GM12878 (cell line): Measurements from ENCODE around the gene FAM186B. TPM values are rescaled to one million over a fixed set of nuclear protein-coding genes. Genes with fewer than 3 reads are reported as not detected.

Experiments
- ATAC-seq: fragments of 200-7000 bp; cut with Tn5 transposase; 3 replicates; pipeline ENCODE4 v1.9.1; 2020; ENCODE audit warnings: mild to moderate bottlenecking, moderate library complexity
- BruUV-seq: library from RNA; stranded (reverse); fragments of 400-500 nt; replicated peaks from 2 replicates; lab custom pipeline; 2021; lab: Mats Ljungman, UMichigan
- CTCF ChIA-PET: fragments of 300-600 bp; sonication (Branson Sonifier 250); formaldehyde crosslinking; extraction: SDS; loops from one replicate; lab custom pipeline; 2021; ENCODE audit warnings: inconsistent platforms; lab: Yijun Ruan, JAX
- POLR2A ChIA-PET: fragments of 350-600 bp; formaldehyde crosslinking; extraction: SDS; loops from one replicate; lab custom pipeline; 2021; ENCODE audit warnings: inconsistent platforms; lab: Charles Lee
- RAD21 ChIA-PET: fragments of 300-600 bp; sonication (Branson Sonifier 250); formaldehyde crosslinking; loops from one replicate; lab custom pipeline; 2023; ENCODE audit warnings: antibody characterized with exemption; ENCODE audit not compliant: unreplicated experiment; lab: Charles Lee
- SMC1A ChIA-PET: fragments of 300-600 bp; sonication (Branson Sonifier 250); formaldehyde crosslinking; loops from one replicate; lab custom pipeline; 2023; ENCODE audit not compliant: unreplicated experiment, uncharacterized antibody; lab: Charles Lee
- DNase-seq: peaks from one replicate; pipeline ENCODE4 v3.0.0-alpha.2; 2011; ENCODE audit warnings: low read depth, low spot score
- FAIRE-seq: peaks from 3 replicates; lab custom pipeline; 2011; peaks lifted over from hg19 to GRCh38; lab: Jason Lieb, UNC
- H2AFZ ChIP-seq: 2 replicates; pipeline ENCODE4 v1.6.0; 2011; ENCODE audit warnings: low read depth, low read length, control low read depth; ENCODE audit not compliant: control insufficient read depth
- H3K27ac ChIP-seq: 2 replicates; pipeline ENCODE4 v1.5.1; 2011; ENCODE audit warnings: control low read depth; ENCODE audit not compliant: control insufficient read depth, insufficient read depth
- H3K27me3 ChIP-seq, 2 experiments: replicated peaks in 1 of 2; 2 replicates each; pipeline versions ENCODE4 v1.6.0 to v1.6.1; 2011; ENCODE audit warnings: low read length in 1 of 2; ENCODE audit not compliant: control insufficient read depth in 2 of 2, insufficient read depth in 2 of 2
- H3K36me3 ChIP-seq, 2 experiments: 2 replicates each; pipeline ENCODE4 v1.5.1; 2011; ENCODE audit warnings: low read length in 1 of 2; ENCODE audit not compliant: control insufficient read depth in 2 of 2, insufficient read depth in 2 of 2
- H3K4me1 ChIP-seq: 2 replicates; pipeline ENCODE4 v1.6.1; 2011; ENCODE audit warnings: mild to moderate bottlenecking, low read length, moderate library complexity, mixed read lengths; ENCODE audit not compliant: control insufficient read depth, insufficient read depth
- H3K4me2 ChIP-seq: 2 replicates; pipeline ENCODE4 v1.6.0; 2011; ENCODE audit warnings: control low read depth; ENCODE audit not compliant: control insufficient read depth, insufficient read depth
- H3K4me3 ChIP-seq: fragments of 200-600 bp; sonication (generic); 2 replicates; pipeline ENCODE4 v1.5.1; 2016
- H3K79me2 ChIP-seq: 2 replicates; pipeline ENCODE4 v1.6.0; 2011; ENCODE audit warnings: low read length; ENCODE audit not compliant: control insufficient read depth, insufficient read depth
- H3K9ac ChIP-seq: 2 replicates; pipeline ENCODE4 v1.8.0; 2011; ENCODE audit warnings: low read length, control low read depth, mixed read lengths; ENCODE audit not compliant: control insufficient read depth, insufficient read depth
- H3K9me3 ChIP-seq: replicated peaks from 3 replicates; pipeline ENCODE4 v1.5.1; 2011; ENCODE audit warnings: mild to moderate bottlenecking, low read length; ENCODE audit not compliant: control insufficient read depth, insufficient read depth
- H4K20me1 ChIP-seq: 2 replicates; pipeline ENCODE4 v1.6.0; 2011; ENCODE audit not compliant: control insufficient read depth, insufficient read depth
- ATF7 ChIP-seq: fragments of 450-650 bp; IDR thresholded peaks from 2 replicates; pipeline ENCODE4 v1.6.1; 2016; ENCODE audit warnings: low read depth, mild to moderate bottlenecking
- BCL11A ChIP-seq: IDR thresholded peaks from 2 replicates; pipeline ENCODE4 v1.6.1; 2011; ENCODE audit warnings: low read depth, low read length
- CEBPB ChIP-seq, 2 experiments: fragments of 150-350 bp in 1 of 2; IDR thresholded peaks; 2 replicates each; pipeline ENCODE4 v1.6.1; 2012 to 2014; ENCODE audit warnings: low read depth in 2 of 2, low read length in 2 of 2, borderline replicate concordance in 1 of 2, inconsistent platforms in 1 of 2
- EED ChIP-seq: sonication (generic); IDR thresholded peaks from 2 replicates; pipeline ENCODE4 v1.6.1; 2016; ENCODE audit warnings: antibody characterized with exemption, low read depth
- FOXK2 ChIP-seq: fragments of 450-650 bp; IDR thresholded peaks from 2 replicates; pipeline ENCODE4 v1.6.1; 2017; ENCODE audit warnings: mild to moderate bottlenecking, moderate library complexity
- GATAD2B ChIP-seq: fragments of 450-650 bp; conservative IDR thresholded peaks from 2 replicates; pipeline ENCODE4 v1.6.1; 2017; ENCODE audit warnings: low read depth, mild to moderate bottlenecking, moderate library complexity
- IKZF2 ChIP-seq, 2 experiments: fragments of 450-650 bp; IDR thresholded peaks; 2 replicates each; pipeline ENCODE4 v1.6.1; 2017; ENCODE audit warnings: mild to moderate bottlenecking in 2 of 2, moderate library complexity in 2 of 2
- NR2C1 ChIP-seq: fragments of 450-650 bp; IDR thresholded peaks from 2 replicates; pipeline ENCODE4 v1.6.1; 2017; ENCODE audit warnings: antibody characterized with exemption, mild to moderate bottlenecking, moderate library complexity
- PAX5 ChIP-seq: IDR thresholded peaks from 2 replicates; pipeline ENCODE4 v1.6.1; 2011; ENCODE audit warnings: low read depth, low read length, borderline replicate concordance
- POU2F2 ChIP-seq: IDR thresholded peaks from 3 replicates; pipeline ENCODE4 v1.6.1; 2011; ENCODE audit warnings: low read depth, mild to moderate bottlenecking, low read length, borderline replicate concordance
- RELA ChIP-seq: fragments of 450-650 bp; IDR thresholded peaks from 2 replicates; pipeline ENCODE4 v1.8.0; 2014; ENCODE audit warnings: borderline replicate concordance; ENCODE audit not compliant: partially characterized antibody
- SMAD1 ChIP-seq: fragments of 450-650 bp; IDR thresholded peaks from 2 replicates; pipeline ENCODE4 v1.6.1; 2018; ENCODE audit warnings: mild to moderate bottlenecking, low read depth; ENCODE audit not compliant: partially characterized antibody
- SPI1 ChIP-seq: IDR thresholded peaks from 2 replicates; pipeline ENCODE4 v1.6.1; 2011; ENCODE audit warnings: low read depth, mild to moderate bottlenecking, low read length, moderate library complexity, borderline replicate concordance; ENCODE audit not compliant: insufficient read depth
- STAT3 ChIP-seq: IDR thresholded peaks from 2 replicates; pipeline ENCODE4 v1.6.1; 2011; ENCODE audit warnings: low read depth, low read length, improper control_type of control experiment
- TCF7 ChIP-seq: IDR thresholded peaks from 2 replicates; pipeline ENCODE4 v1.6.1; 2014; ENCODE audit warnings: antibody characterized with exemption, borderline replicate concordance
- USF1 ChIP-seq: IDR thresholded peaks from 2 replicates; pipeline ENCODE4 v1.6.1; 2011; ENCODE audit warnings: borderline replicate concordance, low read depth, mild to moderate bottlenecking, moderate library complexity, mixed read lengths, low read length; ENCODE audit not compliant: insufficient read depth; ENCODE audit errors: extremely low read length
- USF2 ChIP-seq: IDR thresholded peaks from 2 replicates; pipeline ENCODE4 v1.6.1; 2011; ENCODE audit warnings: low read depth, low read length, improper control_type of control experiment, borderline replicate concordance
- ZBED1 ChIP-seq: IDR thresholded peaks from 2 replicates; pipeline ENCODE4 v1.6.1; 2016; ENCODE audit warnings: borderline replicate concordance
- ZSCAN29 ChIP-seq: fragments of 450-650 bp; IDR thresholded peaks from 2 replicates; pipeline ENCODE4 v1.6.1; 2017; ENCODE audit warnings: mild to moderate bottlenecking, moderate library complexity
- WGBS: methylation state at CpG from one replicate; pipeline ENCODE4 v1.1.6; 2016; ENCODE audit warnings: low lambda C conversion rate; ENCODE audit not compliant: insufficient replicate concordance, insufficient coverage; ENCODE audit errors: missing lambda C conversion rate; 5-methylcytosine and 5-hydroxymethylcytosine counted together
- in situ Hi-C: fragments of 300-500 bp; cut with MboI; formaldehyde crosslinking; loops from 9 replicates; pipeline ENCODE4 v1.14.3; 2018; ENCODE audit warnings: mixed read lengths
- intact Hi-C: fragments of 100-400 bp; cut with micrococcal nuclease; formaldehyde crosslinking; loops from one replicate; pipeline ENCODE4 v1.14.2; 2022; ENCODE audit not compliant: unreplicated experiment
- polyA plus RNA-seq, 11 experiments: library from polyadenylated mRNA; depleted of rRNA in 4 of 11; unstranded in 6 of 11; stranded (reverse) in 5 of 11; fragments of >200 nt; fragmentation: Nextera tagmentation in 4 of 11; fragmentation: Illumina TruSeq in 1 of 11; extraction: Ambion mirVana in 4 of 11; extraction: Trizol in 1 of 11; gene quantifications; 1 replicate in 1 of 11; 2 replicates in 10 of 11; pipeline versions ENCODE4 v1.2.1 to v1.2.3, GENCODE V29; 2011 to 2016; ENCODE audit warnings: inconsistent platforms in 2 of 11, missing spikeins in 2 of 11, low read depth in 1 of 11
- total RNA-seq, 4 experiments: library from RNA; depleted of rRNA in 3 of 4; stranded (reverse); fragments of >200 nt in 3 of 4; fragmentation: Illumina TruSeq in 1 of 4; extraction: Trizol in 1 of 4; gene quantifications; 2 replicates each; pipeline versions ENCODE4 v1.2.1 to v1.2.3, GENCODE V29; 2013 to 2021

Gene FAM186B
- total and polyA plus RNA-seq, 10 of the 15 experiments (the other 5 are each of a cell fraction or from before 2014, with no cell fraction given) = 0.13 to 0.79 (median 0.51) TPM

GRCh38 chr12:49564686-49565405 lies 40.6 kb downstream of the FAM186B start:
- H3K27me3 ChIP-seq = no peaks in the 10 kb centered on the region
- H3K4me1 ChIP-seq = peaks cover 8% of the 10 kb centered on the region
- CTCF ChIA-PET = interaction anchor here (1.3 kb wide), 1 partner anchor 11 kb away, joined by 4 read pairs; no protein-coding TSS in a partner anchor
- intact Hi-C loops = loop anchor here (5.0 kb wide), 1 partner anchor 142 kb away; the partner anchor contains the start of gene FMNL3
- H3K4me3 ChIP-seq = no peak overlapping the region
- in situ Hi-C loops = no loop called here
- no peak overlapping the region for H3K27ac ChIP-seq
- BruUV-seq = no TSS peak
- H3K4me2 ChIP-seq = no peak overlapping the region
- peaks cover 30% of the 10 kb centered on the region for H3K79me2 ChIP-seq
- SMC1A ChIA-PET = no interaction called here
- RAD21 ChIA-PET = no interaction called here
- no peaks in the 10 kb centered on the region for H4K20me1 ChIP-seq
- TF ChIP-seq FOXK2 = no peak
- TF ChIP-seq CEBPB (IDR thresholded peaks at IDR 0.05; ENCODE audit: borderline replicate concordance in 1 of 2, low read depth in 2 of 2, low read length in 2 of 2) = no peak
- no peak for TF ChIP-seq TCF7
- TF ChIP-seq BCL11A = no peak
- TF ChIP-seq IKZF2 (IDR thresholded peaks at IDR 0.05) = no peak
- TF ChIP-seq POU2F2 = no peak
- TF ChIP-seq USF1 = no peak
- TF ChIP-seq PAX5 = no peak
- TF ChIP-seq ZSCAN29 = no peak
- TF ChIP-seq NR2C1 = no peak
- no peak for TF ChIP-seq EED
- TF ChIP-seq ZBED1 = no peak
- TF ChIP-seq GATAD2B = no peak
- TF ChIP-seq ATF7 = no peak
- TF ChIP-seq STAT3 = no peak
- no peak for TF ChIP-seq RELA
- TF ChIP-seq SPI1 = no peak
- no peak for TF ChIP-seq USF2
- no peak for TF ChIP-seq SMAD1
- FAIRE-seq (no peak), ATAC-seq (no peak), DNase-seq (no peak)
- H3K9ac ChIP-seq = no peak overlapping the region
- peaks cover 15 to 22% of the 10 kb centered on the region in 2 experiments; a peak in 3 of 4 replicates for H3K36me3 ChIP-seq
- H3K9me3 ChIP-seq = no peaks in the 10 kb centered on the region
- WGBS = 84% methylated on average over 8 of the region's 8 CpGs
- H2AFZ ChIP-seq = no peak overlapping the region
- POLR2A ChIA-PET = interaction anchor here (0.5 to 0.7 kb wide), 2 partner anchors 100 to 240 kb away, joined by 3 read pairs; no protein-coding TSS in a partner anchor
